OCI-LY1 (cell line): ENCODE results near the gene S100A14.

Experiments used
- H2AFZ ChIP-seq: fragments of 200-600 bp; sonication (generic), shearing (Covaris generic); 2 replicates; pipeline ENCODE4 v1.6.0; 2014; ENCODE audit warnings: antibody characterized with exemption, mild to moderate bottlenecking, low read length
- H3F3A ChIP-seq: fragments of 200-600 bp; sonication (generic), shearing (Covaris generic); 2 replicates; pipeline ENCODE4 v1.6.0; 2014; ENCODE audit warnings: mild to moderate bottlenecking, antibody characterized with exemption, low read length, moderate library complexity; ENCODE audit not compliant: insufficient read depth
- H3K27ac ChIP-seq: fragments of 200-600 bp; sonication (generic); 2 replicates; pipeline ENCODE4 v1.5.1; 2014; ENCODE audit warnings: low read length, mixed run types, mild to moderate bottlenecking, low read depth; ENCODE audit not compliant: poor library complexity, severe bottlenecking
- H3K27me3 ChIP-seq: fragments of 200-600 bp; sonication (generic); 2 replicates; pipeline ENCODE4 v1.6.0; 2014; ENCODE audit warnings: antibody characterized with exemption, mild to moderate bottlenecking, low read length, moderate library complexity; ENCODE audit not compliant: insufficient read depth
- H3K36me3 ChIP-seq: fragments of 200-600 bp; sonication (generic); 2 replicates; pipeline ENCODE4 v1.6.1; 2014; ENCODE audit warnings: mild to moderate bottlenecking, antibody characterized with exemption, low read length, moderate library complexity, mixed read lengths; ENCODE audit not compliant: insufficient read depth
- H3K4me1 ChIP-seq: fragments of 200-600 bp; sonication (generic); 2 replicates; pipeline ENCODE4 v1.5.1; 2014; ENCODE audit warnings: mild to moderate bottlenecking, low read length, moderate library complexity; ENCODE audit not compliant: insufficient read depth, severe bottlenecking
- H3K4me2 ChIP-seq: fragments of 200-600 bp; sonication (generic), shearing (Covaris generic); 2 replicates; pipeline ENCODE4 v1.6.1; 2014; ENCODE audit warnings: low read length
- H3K4me3 ChIP-seq: fragments of 200-600 bp; sonication (generic); 2 replicates; pipeline ENCODE4 v1.5.1; 2014; ENCODE audit warnings: low read length, low read depth, mild to moderate bottlenecking, mixed read lengths; ENCODE audit not compliant: poor library complexity, severe bottlenecking
- H3K79me2 ChIP-seq: fragments of 200-600 bp; shearing (Covaris generic); 2 replicates; pipeline ENCODE4 v1.6.1; 2016; ENCODE audit warnings: mixed run types, low read length, mixed read lengths; ENCODE audit not compliant: insufficient read depth
- H3K9ac ChIP-seq: fragments of 200-600 bp; sonication (generic), shearing (Covaris generic); 2 replicates; pipeline ENCODE4 v1.6.1; 2014; ENCODE audit warnings: mild to moderate bottlenecking, low read length, mixed read lengths
- H3K9me2 ChIP-seq: fragments of 200-600 bp; sonication (generic), shearing (Covaris generic); 2 replicates; pipeline ENCODE4 v1.6.1; 2014; ENCODE audit warnings: low read depth, mild to moderate bottlenecking, low read length, mixed read lengths
- H3K9me3 ChIP-seq: fragments of 200-600 bp; shearing (Covaris generic); 2 replicates; pipeline ENCODE4 v1.6.1; 2014; ENCODE audit warnings: low read length, mixed read lengths
- H4K20me1 ChIP-seq: fragments of 200-600 bp; sonication (generic), shearing (Covaris generic); 2 replicates; pipeline ENCODE4 v1.6.0; 2016; ENCODE audit warnings: mild to moderate bottlenecking, low read length; ENCODE audit not compliant: insufficient read depth
- CTCF ChIP-seq: fragments of 200-600 bp; sonication (generic), shearing (Covaris generic); IDR thresholded peaks from 2 replicates; pipeline ENCODE4 v1.5.1; 2017; ENCODE audit warnings: mild to moderate bottlenecking, antibody characterized with exemption, low read length, moderate library complexity, mixed read lengths
- EZH2 ChIP-seq: fragments of 200-600 bp; sonication (generic), shearing (Covaris generic); IDR thresholded peaks from 2 replicates; pipeline ENCODE4 v1.8.0; 2017; ENCODE audit warnings: borderline replicate concordance, mixed run types, mild to moderate bottlenecking, antibody characterized with exemption, low read length, moderate library complexity, mixed read lengths

The S100A14 gene

GRCh38 chr1:153614906-153615305 is 1.2 kb downstream of the S100A14 start:
- no peaks in the 10 kb centered on the region for H3K79me2 ChIP-seq

GRCh38 chr1:153614189-153614900 is 1.8 kb downstream of the S100A14 start:
- no peaks in the 10 kb centered on the region; the same call in 1 of the 2 replicates for H3K36me3 ChIP-seq
- TF ChIP-seq CTCF (no peak), EZH2 (no peak)
- no peak overlapping the region for H3K4me2 ChIP-seq
- no peak overlapping the region for H2AFZ ChIP-seq
- H3K9ac ChIP-seq, result no peak overlapping the region
- no peaks in the 10 kb centered on the region for H3K9me2 ChIP-seq
- no peak overlapping the region for H3K4me3 ChIP-seq
- H4K20me1 ChIP-seq, result no peaks in the 10 kb centered on the region
- H3K79me2 ChIP-seq, result no peaks in the 10 kb centered on the region
- H3K27me3 ChIP-seq, result no peaks in the 10 kb centered on the region
- H3K9me3 ChIP-seq, result no peaks in the 10 kb centered on the region
- H3F3A ChIP-seq, result no peaks in the 10 kb centered on the region
- H3K4me1 ChIP-seq, result no peaks in the 10 kb centered on the region
- H3K27ac ChIP-seq, result no peak overlapping the region

More at GRCh38 chr1:153614906-153615305, 1.2 kb downstream of the S100A14 start:
- no peak overlapping the region for H3K4me2 ChIP-seq
- H3K27me3 ChIP-seq, result no peaks in the 10 kb centered on the region
- no peak overlapping the region for H3K9ac ChIP-seq
- no peak overlapping the region for H3K27ac ChIP-seq
- no peaks in the 10 kb centered on the region for H3K9me2 ChIP-seq
- no peaks in the 10 kb centered on the region; the same call in 1 of the 2 replicates for H3K36me3 ChIP-seq
- no peaks in the 10 kb centered on the region for H3K4me1 ChIP-seq
- TF ChIP-seq CTCF, result no peak
- no peak for TF ChIP-seq EZH2
- no peak overlapping the region for H3K4me3 ChIP-seq
- no peaks in the 10 kb centered on the region for H4K20me1 ChIP-seq
- no peak overlapping the region for H2AFZ ChIP-seq
- H3K9me3 ChIP-seq, result no peaks in the 10 kb centered on the region
- no peaks in the 10 kb centered on the region for H3F3A ChIP-seq

- no peak overlapping the region for H3K4me3 ChIP-seq
- no peaks in the 10 kb centered on the region for H3F3A ChIP-seq
- no peak overlapping the region for H3K9ac ChIP-seq
- no peaks in the 10 kb centered on the region for H3K36me3 ChIP-seq
- TF ChIP-seq CTCF (no peak), EZH2 (no peak)
- H3K27me3 ChIP-seq, result no peaks in the 10 kb centered on the region
- no peak overlapping the region for H3K27ac ChIP-seq
- H3K9me2 ChIP-seq, result no peaks in the 10 kb centered on the region
- H3K4me2 ChIP-seq, result no peak overlapping the region
- H2AFZ ChIP-seq, result no peak overlapping the region
- H3K79me2 ChIP-seq, result no peaks in the 10 kb centered on the region
- no peaks in the 10 kb centered on the region for H3K4me1 ChIP-seq
- H4K20me1 ChIP-seq, result no peaks in the 10 kb centered on the region
- H3K9me3 ChIP-seq, result no peaks in the 10 kb centered on the region
Measured at GRCh38 chr1:153613406-153613805, 2.7 kb downstream of the S100A14 start.
